Fibroblast of lung (primary cell): ENCODE measurements around the gene MYZAP. TPM values are rescaled to one million over a fixed set of nuclear protein-coding genes. Genes with fewer than 3 reads are reported as not detected.

Experiments
- DNase-seq, 2 donors: peaks; one replicate each; pipeline versions ENCODE4 v3.0.0 to v3.0.0-alpha.2; 2010; ENCODE audit warnings: low read depth in 2 of 2
- H2AFZ ChIP-seq: 2 replicates; pipeline ENCODE4 v1.5.1; 2012; ENCODE audit warnings: low read length, control low read depth, inconsistent platforms
- H3K27ac ChIP-seq: 2 replicates; pipeline ENCODE4 v1.5.1; 2011; ENCODE audit warnings: low read length, control low read depth; ENCODE audit not compliant: insufficient read depth
- H3K27me3 ChIP-seq: 2 replicates; pipeline ENCODE4 v1.5.1; 2011; ENCODE audit warnings: mild to moderate bottlenecking, low read length; ENCODE audit not compliant: control insufficient read depth, insufficient read depth
- H3K36me3 ChIP-seq: 2 replicates; pipeline ENCODE4 v1.5.1; 2011; ENCODE audit warnings: low read length; ENCODE audit not compliant: control insufficient read depth, insufficient read depth
- H3K4me1 ChIP-seq: 2 replicates; pipeline ENCODE4 v1.5.1; 2011; ENCODE audit warnings: low read length; ENCODE audit not compliant: control insufficient read depth, insufficient read depth; ENCODE audit errors: extremely low read depth
- H3K4me2 ChIP-seq: 2 replicates; pipeline ENCODE4 v1.5.1; 2011; ENCODE audit warnings: low read length, control low read depth; ENCODE audit not compliant: insufficient read depth; ENCODE audit errors: extremely low read depth
- H3K4me3 ChIP-seq, 4 experiments: fragments of 200-600 bp in 1 of 4; sonication (generic) in 1 of 4; replicated peaks in 1 of 4; 2 replicates each; pipeline ENCODE4 v1.5.1; 2011 to 2016; ENCODE audit warnings: low read length in 4 of 4, low read depth in 3 of 4, mild to moderate bottlenecking in 3 of 4, control low read depth in 2 of 4, inconsistent platforms in 1 of 4, mixed read lengths in 1 of 4; ENCODE audit not compliant: insufficient read depth in 1 of 4; ENCODE audit errors: control extremely low read depth in 1 of 4
- H3K79me2 ChIP-seq: 2 replicates; pipeline ENCODE4 v1.5.1; 2012; ENCODE audit warnings: mild to moderate bottlenecking, low read length, inconsistent platforms; ENCODE audit not compliant: control insufficient read depth, insufficient read depth
- H3K9ac ChIP-seq: 2 replicates; pipeline ENCODE4 v1.5.1; 2011; ENCODE audit warnings: mild to moderate bottlenecking, low read length, control low read depth; ENCODE audit not compliant: insufficient read depth
- H3K9me3 ChIP-seq: 2 replicates; pipeline ENCODE4 v1.5.1; 2012; ENCODE audit warnings: low read depth, low read length; ENCODE audit not compliant: control insufficient read depth, insufficient read depth
- H4K20me1 ChIP-seq: 2 replicates; pipeline ENCODE4 v1.5.1; 2011; ENCODE audit warnings: low read length; ENCODE audit not compliant: control insufficient read depth, insufficient read depth; ENCODE audit errors: extremely low read depth
- CTCF ChIP-seq, 2 donors: IDR thresholded peaks in 1 of 2; conservative IDR thresholded peaks in 1 of 2; 1 replicate in 1 of 2; 2 replicates in 1 of 2; pipeline ENCODE4 v1.5.1; 2011 to 2012; ENCODE audit warnings: low read length in 2 of 2, control low read depth in 1 of 2, inconsistent platforms in 1 of 2, low read depth in 1 of 2, mild to moderate bottlenecking in 1 of 2
- EZH2 ChIP-seq: IDR thresholded peaks from 2 replicates; pipeline ENCODE4 v1.5.1; 2012; ENCODE audit warnings: low read length, control low read depth, mild to moderate bottlenecking; ENCODE audit errors: missing control alignments
- polyA plus RNA-seq, 2 donors: library from polyadenylated mRNA; depleted of rRNA in 1 of 2; stranded (reverse) in 1 of 2; unstranded in 1 of 2; fragments of >200 nt; gene quantifications; 2 replicates each; pipeline ENCODE4 v1.2.1, GENCODE V29; 2011 to 2012; ENCODE audit warnings: missing spikeins in 1 of 2
- total RNA-seq: library from RNA; depleted of rRNA; stranded (reverse); fragments of >200 nt; gene quantifications from 2 replicates; pipeline ENCODE4 v1.2.1, GENCODE V29; 2014

The MYZAP gene
- total and polyA plus RNA-seq, 2 donors (not counting 1 experiment from before 2014, with no cell fraction given): 0.17 TPM; not detected in 1

DNA sequence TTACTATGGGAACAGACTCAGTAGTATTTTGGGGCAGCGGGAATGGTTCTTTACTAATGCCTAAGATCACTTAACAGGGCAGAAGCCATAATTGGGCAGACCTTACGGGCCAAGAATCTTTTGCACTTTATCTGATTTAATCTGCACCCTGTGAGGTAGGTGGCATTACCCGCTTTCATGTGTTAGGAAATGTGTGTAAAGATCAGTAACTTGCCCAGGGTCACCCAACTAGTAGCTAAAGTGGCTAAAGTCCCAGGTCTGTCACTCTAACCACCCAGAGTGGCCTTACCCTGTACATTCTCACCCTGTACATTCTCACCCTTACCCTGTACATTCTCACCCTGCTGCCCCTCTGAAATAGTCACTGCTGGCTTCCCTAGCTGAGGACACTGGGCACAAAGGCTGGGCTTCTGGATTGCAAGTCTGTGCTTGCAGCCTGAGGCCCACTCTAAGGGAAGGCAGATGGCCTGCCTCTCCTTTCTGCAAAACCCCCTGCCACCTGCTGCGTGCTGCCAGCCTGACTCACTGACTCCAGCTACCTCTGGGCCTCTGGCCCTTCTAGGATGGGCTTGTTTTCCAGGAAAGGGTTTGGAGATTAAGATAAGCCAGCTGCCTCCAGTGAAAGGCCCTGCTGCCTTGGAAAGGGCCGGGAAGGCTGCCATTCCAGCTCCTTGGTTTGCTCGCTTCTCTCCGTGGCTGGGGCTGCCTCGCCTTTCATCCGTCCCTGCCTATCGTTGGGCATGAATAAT is 37.5 kb upstream of the MYZAP start:
- Histone ChIP-seq H2AFZ (no peak overlapping the region), H3K4me2 (no peak overlapping the region)

GRCh38 chr15:57554812-57555179 is 36.9 kb upstream of the MYZAP start:
- peaks cover 3% of the 10 kb centered on the region for H3K4me1 ChIP-seq
- H3K27ac ChIP-seq: no peak overlapping the region
- DNase-seq: no peak

More for the DNA sequence above, 37.5 kb upstream of the MYZAP start:
- no peak overlapping the region for H3K9ac ChIP-seq
- no peak overlapping the region for H3K27ac ChIP-seq
- H3K9me3 ChIP-seq: no peaks in the 10 kb centered on the region
- H3K79me2 ChIP-seq: no peaks in the 10 kb centered on the region
- no peaks in the 10 kb centered on the region for H4K20me1 ChIP-seq
- no peaks in the 10 kb centered on the region for H3K27me3 ChIP-seq
- peaks cover 3% of the 10 kb centered on the region for H3K4me1 ChIP-seq
- H3K4me3 ChIP-seq: no peak overlapping the region
- no peaks in the 10 kb centered on the region for H3K36me3 ChIP-seq
- TF ChIP-seq EZH2: no peak
- TF ChIP-seq CTCF (conservative IDR thresholded peaks at IDR 0.05 in 1 of 2, IDR thresholded peaks at IDR 0.05 in 1 of 2; ENCODE audit: low read depth in 1 of 2, low read length in 2 of 2): no peak
- peak in 1 of 2 donors; percentile 62 for DNase-seq

DNA sequence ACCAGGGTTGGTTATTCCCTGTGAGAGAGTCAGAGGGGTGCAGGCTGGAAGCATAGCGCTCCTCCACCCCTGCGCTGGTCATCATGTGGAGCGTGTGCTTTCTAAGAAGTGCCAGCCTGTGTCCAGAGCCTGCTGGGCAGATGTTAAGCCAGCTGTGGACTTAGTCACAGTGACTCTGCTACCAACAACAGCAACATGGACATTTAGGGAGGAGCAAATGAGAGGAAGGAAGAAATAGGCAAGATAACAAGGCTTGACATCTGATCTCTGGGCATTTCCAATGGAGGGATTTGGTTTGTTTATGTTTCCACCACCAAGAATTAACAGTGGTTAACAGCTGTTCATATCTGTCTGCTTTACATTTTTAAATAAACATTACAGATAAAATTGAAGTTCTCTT is 36.4 kb upstream of the MYZAP start:
- no peaks in the 10 kb centered on the region for H3K27me3 ChIP-seq
- peaks cover 3% of the 10 kb centered on the region for H3K4me1 ChIP-seq
- DNase-seq: peak; percentile 12 to 54
- no peak overlapping the region for H3K4me2 ChIP-seq
- TF ChIP-seq EZH2: no peak
- no peak for TF ChIP-seq CTCF (conservative IDR thresholded peaks at IDR 0.05 in 1 of 2, IDR thresholded peaks at IDR 0.05 in 1 of 2; ENCODE audit: low read depth in 1 of 2, low read length in 2 of 2)
- H3K9me3 ChIP-seq: no peaks in the 10 kb centered on the region
- no peaks in the 10 kb centered on the region for H3K79me2 ChIP-seq
- H4K20me1 ChIP-seq: no peaks in the 10 kb centered on the region
- H2AFZ ChIP-seq: no peak overlapping the region
- no peaks in the 10 kb centered on the region for H3K36me3 ChIP-seq
- H3K27ac ChIP-seq: no peak overlapping the region
- H3K9ac ChIP-seq: no peak overlapping the region
- no peak overlapping the region for H3K4me3 ChIP-seq

More at GRCh38 chr15:57554812-57555179, 36.9 kb upstream of the MYZAP start:
- Histone ChIP-seq H3K79me2 (no peaks in the 10 kb centered on the region), H3K27me3 (no peaks in the 10 kb centered on the region), H3K4me3 (no peak overlapping the region), H2AFZ (no peak overlapping the region), H4K20me1 (no peaks in the 10 kb centered on the region), H3K9ac (no peak overlapping the region), H3K36me3 (no peaks in the 10 kb centered on the region), H3K4me2 (no peak overlapping the region), H3K9me3 (no peaks in the 10 kb centered on the region)
- no peak for TF ChIP-seq EZH2
- TF ChIP-seq CTCF (conservative IDR thresholded peaks at IDR 0.05 in 1 of 2, IDR thresholded peaks at IDR 0.05 in 1 of 2; ENCODE audit: low read depth in 1 of 2, low read length in 2 of 2): no peak
